ENCODE measurements around the gene ISM1.

ISM1 gene

DNA sequence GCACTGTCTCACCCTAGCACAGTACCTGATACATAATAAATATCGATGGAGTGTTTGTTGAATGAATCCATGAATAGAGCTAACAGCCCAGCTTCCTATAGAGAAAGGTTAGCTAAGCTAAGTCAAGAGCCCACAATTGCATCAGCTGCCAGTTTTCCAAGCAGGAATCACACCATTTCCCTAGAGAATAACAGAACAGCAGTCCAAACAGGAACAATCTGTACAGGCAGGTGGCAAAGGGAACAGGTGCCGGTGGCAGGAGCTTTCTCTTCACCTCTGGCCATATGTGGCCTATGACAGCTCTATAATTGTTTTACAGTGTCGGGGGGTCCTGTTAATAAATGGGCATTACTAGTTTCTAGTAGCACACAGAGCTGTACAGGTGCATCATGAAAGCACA is 38.8 kb downstream of the ISM1 start:
- no peak for DNase-seq

GRCh38 chr20:13260650-13261279 is 39.7 kb downstream of the ISM1 start:
- no peak for DNase-seq

- DNase-seq: no peak
Observed at GRCh38 chr20:13261460-13262301, 40.6 kb downstream of the ISM1 start.

DNA sequence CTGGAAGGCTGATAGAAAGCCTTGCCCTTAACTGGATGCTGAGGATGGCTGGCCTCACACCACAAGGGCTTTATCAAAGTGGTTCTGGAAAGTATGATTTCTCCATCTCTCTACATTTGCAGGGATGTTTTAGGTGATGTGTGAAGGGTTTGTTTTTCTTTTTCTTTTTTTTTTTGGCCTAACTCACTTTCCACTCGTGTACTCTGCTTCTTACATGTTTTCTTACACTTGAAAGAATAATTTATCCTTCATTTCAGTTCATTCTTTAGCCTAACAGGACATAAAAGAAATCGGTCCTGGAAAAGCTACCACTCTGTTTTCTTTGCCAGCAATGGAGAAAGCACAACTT is 41.2 kb downstream of the ISM1 start:
- no peak for DNase-seq

DNA sequence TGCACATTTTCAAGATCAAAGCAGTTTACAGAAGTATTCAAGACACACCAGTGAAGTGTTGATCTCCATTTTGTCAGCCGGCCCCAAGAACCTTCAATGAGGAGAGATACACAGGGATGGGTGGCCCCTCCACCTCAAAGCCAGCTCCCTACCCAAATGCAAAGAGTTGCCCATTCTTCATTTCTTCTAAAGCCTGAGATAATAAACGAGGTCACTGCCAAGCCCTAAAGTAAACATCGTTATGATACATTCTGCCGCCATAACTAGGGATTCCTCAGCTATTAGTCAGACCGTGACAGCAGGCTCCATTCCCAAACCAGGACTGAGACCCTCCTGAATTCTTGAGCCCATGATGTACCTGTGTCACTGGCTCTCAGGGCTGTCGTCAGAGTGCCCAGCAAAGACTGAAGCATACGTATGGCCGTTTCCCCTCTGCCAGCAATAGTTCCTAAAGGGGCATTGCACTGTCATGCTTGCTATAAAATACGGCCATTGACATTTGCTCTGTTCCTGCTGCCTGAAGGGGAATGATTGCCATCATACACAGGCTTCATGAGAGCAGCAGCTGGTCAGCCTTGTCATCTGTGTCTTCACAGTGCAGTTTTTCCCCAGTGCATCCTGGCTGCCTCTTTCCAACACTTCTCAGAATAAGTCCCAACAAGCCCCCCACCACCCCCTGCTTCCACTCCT is 41.7 kb downstream of the ISM1 start:
- DNase-seq: no peak

- DNase-seq: no peak
Observed at GRCh38 chr20:13263451-13263850, 42.4 kb downstream of the ISM1 start.

DNA sequence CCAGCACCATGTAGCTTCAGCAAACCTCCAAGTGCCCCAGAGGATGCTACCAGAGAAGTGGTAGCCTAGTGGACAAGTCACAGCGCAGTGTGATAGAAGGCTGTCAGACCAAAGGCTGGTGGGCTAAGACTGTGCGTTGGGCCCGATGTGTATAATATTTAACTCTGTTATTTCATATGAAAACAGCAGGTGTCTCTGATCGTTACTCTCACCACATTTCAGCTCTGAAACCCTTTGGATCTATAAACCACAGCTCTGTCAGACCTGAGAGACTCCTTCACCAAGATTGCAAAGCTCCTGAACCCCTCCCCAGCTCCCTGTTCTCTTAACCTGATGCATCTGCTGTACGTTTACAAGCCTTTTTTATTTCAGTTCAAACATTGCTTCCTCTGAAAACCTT is 43.8 kb downstream of the ISM1 start:
- DNase-seq: no peak

- DNase-seq: no peak
Observed at GRCh38 chr20:13265941-13266340, 44.9 kb downstream of the ISM1 start.

GRCh38 chr20:13267231-13267630 is 46.2 kb downstream of the ISM1 start:
- no peak for DNase-seq

- no peak for DNase-seq
Observed at GRCh38 chr20:13268953-13269352, 47.9 kb downstream of the ISM1 start.

- DNase-seq: no peak
Observed at GRCh38 chr20:13270211-13270610, 49.1 kb downstream of the ISM1 start.

DNA sequence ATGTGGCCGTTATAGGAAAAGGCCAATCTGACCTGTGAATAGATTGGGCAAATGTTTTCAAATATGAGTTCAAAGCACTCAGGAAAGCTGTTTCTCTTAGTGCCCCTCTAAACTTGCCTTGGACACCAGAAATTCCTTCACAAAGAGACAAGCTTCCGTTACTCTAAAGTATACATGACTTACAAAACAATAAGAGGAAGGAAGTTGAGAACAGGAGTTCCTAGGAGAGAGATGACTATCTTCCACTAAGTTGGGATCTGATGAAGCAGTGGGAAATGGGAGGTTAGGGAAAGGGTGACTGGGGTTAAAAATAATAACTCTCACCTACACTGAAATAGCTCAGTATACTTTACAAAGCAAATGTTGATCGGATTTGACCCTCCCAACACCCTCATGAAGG is 50.0 kb downstream of the ISM1 start:
- DNase-seq: no peak

DNA sequence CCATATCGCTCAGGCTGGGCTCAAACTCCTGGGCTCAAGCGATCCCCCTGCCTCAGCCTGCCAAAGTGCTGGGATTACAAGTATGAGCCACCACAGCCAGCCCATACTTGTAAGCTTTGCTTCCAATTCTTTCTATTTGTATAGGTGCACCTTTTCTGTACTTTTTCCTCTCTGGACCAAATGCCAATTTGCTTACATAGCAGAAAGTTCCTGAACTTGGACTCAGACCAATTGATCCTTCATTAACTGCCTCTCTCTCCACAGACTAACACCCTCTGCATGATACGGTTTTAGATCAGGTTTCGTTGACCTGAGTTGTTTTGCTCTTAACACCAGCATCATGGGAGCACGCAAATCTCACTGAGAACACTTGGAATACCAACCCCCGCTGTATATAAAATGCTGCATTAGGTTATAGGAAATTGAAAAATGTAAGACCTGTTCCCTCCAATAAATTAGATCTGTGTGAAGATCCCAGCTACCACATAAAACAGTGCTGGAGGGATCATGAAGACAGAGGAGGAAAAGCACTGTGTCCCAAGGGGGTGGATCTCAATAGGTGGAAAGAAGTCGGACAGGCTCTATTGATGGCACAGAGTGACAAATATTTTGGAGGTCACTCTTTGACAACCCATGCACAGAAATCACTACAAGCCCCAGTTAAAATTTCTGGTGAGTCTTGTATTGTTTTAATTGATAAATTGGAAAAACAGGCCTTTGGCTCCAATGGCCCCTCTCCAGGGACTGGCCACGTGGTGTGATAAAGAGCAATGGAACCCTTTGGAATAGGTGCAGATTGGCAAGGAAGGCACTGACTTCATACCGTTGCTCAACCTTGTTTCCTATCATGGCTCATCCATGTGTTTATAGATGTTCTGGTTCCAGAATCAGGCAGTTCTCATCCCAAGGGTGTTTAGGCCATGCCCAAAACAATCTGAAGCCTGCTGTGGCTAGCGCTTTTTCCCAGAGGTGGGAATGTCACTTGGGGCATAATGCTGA is 51.2 kb downstream of the ISM1 start:
- no peak for DNase-seq

DNA sequence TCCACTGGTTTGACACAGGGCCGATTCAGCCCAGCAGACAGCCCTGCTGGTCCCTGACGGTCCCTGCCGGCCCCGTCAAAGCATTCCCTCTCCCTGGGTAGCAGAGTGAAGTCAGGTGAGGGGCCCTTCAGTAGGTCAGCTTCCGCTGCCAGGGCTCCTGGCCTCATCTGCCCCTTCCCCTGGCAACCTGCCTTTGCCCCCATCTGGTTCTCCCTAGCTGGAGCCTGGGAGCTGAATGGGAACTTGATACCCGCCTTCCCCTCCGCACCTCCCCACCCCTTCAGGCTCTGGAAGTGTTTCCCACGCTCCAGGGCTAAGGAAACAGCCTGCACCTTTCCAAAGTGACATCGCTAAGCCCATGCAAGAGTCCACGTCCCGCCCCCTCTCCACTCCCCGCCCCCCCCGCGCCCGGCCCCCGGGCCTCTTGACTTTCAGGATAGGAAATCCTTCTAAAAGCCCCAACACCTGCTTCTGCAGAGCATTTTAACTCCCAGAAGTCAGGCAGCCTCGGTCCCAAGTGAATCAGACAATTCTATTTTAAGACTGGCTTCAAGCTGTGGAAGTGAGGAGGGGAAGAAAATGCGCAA is 53.3 kb downstream of the ISM1 start:
- DNase-seq: peak; percentile 78

- DNase-seq: no peak
Observed at GRCh38 chr20:13276945-13277541, 56.0 kb downstream of the ISM1 start.

DNA sequence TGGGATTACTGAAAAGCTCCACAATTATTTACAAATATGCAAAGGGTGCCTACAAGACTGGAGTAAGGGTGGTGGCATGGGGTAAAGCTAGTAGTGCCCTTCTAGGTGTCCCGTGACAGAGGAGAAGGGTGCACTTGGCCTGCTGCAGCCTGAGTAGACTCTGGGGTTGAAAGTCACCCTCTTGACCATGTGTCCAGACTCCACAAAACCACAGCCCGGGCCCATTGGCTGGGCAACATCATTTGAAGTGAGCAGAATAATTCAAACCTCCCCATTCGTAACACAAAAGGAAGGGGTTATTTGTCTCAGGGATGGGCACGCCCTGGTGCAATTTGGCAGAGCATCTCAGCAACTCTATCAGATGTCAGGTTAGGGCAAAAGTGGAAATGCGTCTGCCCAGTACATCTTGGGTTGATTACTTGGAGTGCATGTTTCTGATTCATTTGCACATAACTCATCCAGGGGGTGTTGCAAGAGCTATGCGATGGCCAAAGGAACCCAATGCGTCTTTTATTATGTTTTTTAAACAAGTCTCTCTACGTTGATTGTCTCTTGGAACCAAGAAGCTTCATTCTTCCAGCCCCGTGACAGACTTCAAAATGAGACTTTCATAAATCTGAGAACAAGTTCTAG is 56.7 kb downstream of the ISM1 start:
- no peak for DNase-seq

- no peak for DNase-seq
Observed at GRCh38 chr20:13278812-13279570, 57.9 kb downstream of the ISM1 start.

DNA sequence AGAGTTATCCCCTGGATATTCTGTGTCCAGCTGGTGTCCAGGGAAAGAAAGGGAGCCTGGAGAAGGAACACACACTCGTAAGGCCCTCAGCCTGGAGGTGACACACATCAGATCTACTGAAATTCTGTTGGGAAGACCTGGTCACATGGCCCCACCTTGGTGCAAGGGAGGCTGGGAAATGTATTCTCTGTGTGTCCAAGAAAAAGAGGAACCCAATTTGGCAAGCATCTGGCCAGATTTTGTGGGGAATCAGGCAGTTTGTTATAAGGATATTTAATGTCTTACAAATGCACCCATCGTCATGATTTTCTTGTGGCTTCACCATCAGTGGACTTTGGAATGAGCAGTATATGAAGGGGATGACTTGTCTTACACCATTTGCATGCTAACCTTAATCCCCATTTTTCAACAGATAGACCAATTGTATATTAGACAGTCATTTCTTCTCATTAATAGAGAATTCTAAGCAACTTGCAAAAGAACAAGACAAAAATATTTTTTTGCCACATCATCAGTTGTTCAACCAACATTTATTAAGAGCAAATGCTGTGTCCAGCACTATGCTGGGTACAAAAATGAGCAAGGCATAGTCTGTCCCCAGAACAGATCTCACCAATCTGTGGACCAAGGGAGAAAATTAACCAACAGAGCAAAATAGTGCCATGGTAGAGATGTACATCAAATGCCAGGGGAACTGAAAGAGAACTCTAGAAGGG is 59.7 kb downstream of the ISM1 start:
- no peak for DNase-seq

DNA sequence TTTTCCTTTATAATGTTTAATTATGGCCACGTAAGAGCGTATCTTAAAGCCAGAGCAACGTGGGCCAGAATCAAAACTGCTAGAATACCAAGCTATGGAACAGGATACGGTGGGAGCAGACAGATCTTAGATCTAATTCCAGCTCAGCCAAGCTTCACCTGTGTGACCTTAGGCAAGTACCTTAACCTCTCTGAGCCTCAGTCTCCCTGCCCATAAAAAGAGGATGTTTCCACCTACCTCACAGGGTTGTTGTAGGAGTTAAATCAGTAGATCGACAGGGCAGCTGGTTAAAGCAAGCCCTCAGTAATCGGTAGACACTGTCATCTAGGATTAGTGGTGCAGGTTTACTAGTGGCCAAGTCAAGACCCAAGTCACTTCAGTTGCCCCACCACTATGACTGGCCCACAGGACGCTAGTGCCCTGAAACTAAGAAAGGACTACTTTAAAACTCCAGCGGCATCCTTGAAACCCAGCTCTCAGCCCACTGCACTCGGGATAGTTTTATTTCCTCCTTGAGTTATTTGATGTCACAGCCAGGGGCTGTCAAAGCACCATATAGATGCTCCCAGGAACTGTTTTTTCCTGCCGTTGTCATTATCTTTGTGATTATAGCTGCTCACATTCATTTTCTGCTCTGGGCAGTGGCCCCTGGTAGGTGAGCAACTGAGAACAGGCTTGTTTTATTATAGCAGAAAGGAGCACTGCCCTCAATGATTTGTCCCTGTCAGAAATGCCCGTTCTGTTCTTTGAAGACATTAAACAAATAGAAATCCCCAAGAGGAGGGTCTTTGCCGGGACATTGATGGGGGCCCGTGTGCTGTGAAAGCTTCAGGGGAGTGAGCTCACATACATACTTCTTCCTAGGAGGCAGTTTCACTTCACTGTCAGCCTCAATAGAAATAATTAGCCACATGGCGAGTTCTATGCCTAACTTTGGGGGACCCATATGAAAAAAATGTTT is 63.1 kb downstream of the ISM1 start:
- DNase-seq: no peak

Measured in DMS79 (cell line).